G401.6 (cell line): ENCODE measurements around the gene TXNIP.
A peak's percentile ranks its signal among the peaks of the same experiment; 100 is the strongest.
"Not testable (repeated sequence)": the region's sequence is repeated elsewhere in the genome, so short reads cannot be mapped to it uniquely, and the experiment has no call there.

Source experiments
- FAIRE-seq: peaks from 2 replicates; lab custom pipeline; 2012; peaks lifted over from hg19 to GRCh38; lab: Jason Lieb, UNC

Gene TXNIP

GRCh38 chr1:145996433-145997015 is at the start of gene TXNIP:
Gene TXNIP (minus strand): TSS chr1:145996579. CDS start chr1:145996266, 313 bp downstream.
- FAIRE-seq = no peak

- no peak for FAIRE-seq
Measured at GRCh38 chr1:146039844-146040194, 43.4 kb upstream of the TXNIP start.

GRCh38 chr1:146036965-146037646 is 40.7 kb upstream of the TXNIP start:
- no peak for FAIRE-seq

- FAIRE-seq = peak; percentile 88
Measured at GRCh38 chr1:146036241-146036964, 40.0 kb upstream of the TXNIP start.

- FAIRE-seq = no peak
Measured at GRCh38 chr1:146035048-146035423, 38.7 kb upstream of the TXNIP start.

GRCh38 chr1:146032631-146033219 is 36.3 kb upstream of the TXNIP start:
- FAIRE-seq = peak; percentile 80

GRCh38 chr1:146031476-146031875 is 35.1 kb upstream of the TXNIP start:
- FAIRE-seq = no peak

- no peak for FAIRE-seq
Measured at GRCh38 chr1:146029117-146029516, 32.7 kb upstream of the TXNIP start.

GRCh38 chr1:146026650-146027049 is 30.3 kb upstream of the TXNIP start:
- not testable (repeated sequence) for FAIRE-seq

- not testable (repeated sequence) for FAIRE-seq
Measured at GRCh38 chr1:146025787-146026495, 29.6 kb upstream of the TXNIP start.

GRCh38 chr1:146022403-146023127 is 26.2 kb upstream of the TXNIP start:
- no peak for FAIRE-seq

- no peak for FAIRE-seq
Measured at GRCh38 chr1:146021622-146022402, 25.4 kb upstream of the TXNIP start, which contains the start of gene HJV. Gene HJV (minus strand): TSS chr1:146021735. CDS start chr1:146020231, 1,504 bp downstream.

- no peak for FAIRE-seq
Measured at GRCh38 chr1:146021050-146021445, 24.7 kb upstream of the TXNIP start.

GRCh38 chr1:146020058-146021049 is 24.0 kb upstream of the TXNIP start:
- no peak for FAIRE-seq

GRCh38 chr1:146019231-146020057 is 23.1 kb upstream of the TXNIP start:
- no peak for FAIRE-seq

- no peak for FAIRE-seq
Measured at GRCh38 chr1:146016891-146017290, 20.5 kb upstream of the TXNIP start.

GRCh38 chr1:146013559-146013922 is 17.2 kb upstream of the TXNIP start:
- no peak for FAIRE-seq

GRCh38 chr1:146012703-146013558 is 16.6 kb upstream of the TXNIP start:
- FAIRE-seq = peak; percentile 89
